ENCODE data around the gene CHD5. TPM values are rescaled to one million over a fixed set of nuclear protein-coding genes. Genes with fewer than 3 reads are reported as not detected.

Gene CHD5
- total and polyA plus RNA-seq, 2 of the 4 experiments (the other 2 are of a cell fraction) = under 0.01 to 0.09 TPM

GRCh38 chr1:6205849-6206519, 25.9 kb upstream of the CHD5 start, which contains the start of gene RNF207:
Gene RNF207, plus strand, starts transcription at chr1:6206119. Its CDS starts 417 bp downstream, at chr1:6206536.
- dilution Hi-C loops (cut with HindIII; ENCODE audit: low sequenced_read_pairs, unreplicated experiment) = no loop called here
- Histone ChIP-seq H3K9ac (ENCODE audit: low read depth, low read length) (peak within 1 kb of the TSS; percentile 44; the same call in 1 of the 2 replicates), H2BK15ac (ENCODE audit: low read depth, low read length) (no peak within 1 kb of the TSS), H3K14ac (replicated peaks; ENCODE audit: low read depth, low read length) (peak within 1 kb of the TSS; percentile 72; the same call in 1 of the 2 replicates), H2AK9ac (replicated peaks; ENCODE audit: low read depth, low read length, poor library complexity) (peak within 1 kb of the TSS; percentile 84), H3K9me1 (ENCODE audit: insufficient read depth, low read length) (peaks cover 4% of the 10 kb centered on the region), H3K4me1 (ENCODE audit: control insufficient read depth, insufficient read depth, low read length) (peaks cover 7% of the 10 kb centered on the region; the same call in 1 of the 2 replicates), H3K23ac (ENCODE audit: low read depth, low read length) (no peak within 1 kb of the TSS; the same call in 1 of the 2 replicates), H2BK5ac (ENCODE audit: low read depth, low read length, poor library complexity, severe bottlenecking) (no peak within 1 kb of the TSS), H3K79me1 (ENCODE audit: low read depth in 1 of 2, low read length in 2 of 2) (no peaks in the 10 kb centered on the region; a peak in 1 of 4 replicates), H2AFZ (replicated peaks; ENCODE audit: low read length, poor library complexity) (peak within 1 kb of the TSS; percentile 92), H3K36me3 (ENCODE audit: control insufficient read depth, insufficient read depth, low read length) (no peaks in the 10 kb centered on the region), H3K4me2 (ENCODE audit: low read depth, low read length) (peak within 1 kb of the TSS; percentile 68), H2BK120ac (ENCODE audit: low read depth, low read length) (no peak within 1 kb of the TSS), H3K18ac (ENCODE audit: low read depth, low read length) (no peak within 1 kb of the TSS; the same call in 1 of the 2 replicates), H3K4ac (ENCODE audit: low read depth, low read length) (peak within 1 kb of the TSS; percentile 76; the same call in 1 of the 2 replicates), H2BK20ac (ENCODE audit: low read depth, low read length) (no peak within 1 kb of the TSS), H4K91ac (ENCODE audit: insufficient read depth, low read depth, low read length) (no peak within 1 kb of the TSS), H3K27me3 (ENCODE audit: control insufficient read depth, insufficient read depth, low read length) (no peaks in the 10 kb centered on the region; the same call in 1 of the 2 replicates), H3K9me3 (ENCODE audit: control insufficient read depth, insufficient read depth, low read length) (no peaks in the 10 kb centered on the region), H3K56ac (ENCODE audit: extremely low read depth, insufficient read depth, low read length) (no peak within 1 kb of the TSS), H4K8ac (ENCODE audit: low read depth in 2 of 2, low read length in 2 of 2) (peak within 1 kb of the TSS; percentile 65 to 68; a peak in 2 of 4 replicates), H3K27ac (ENCODE audit: insufficient read depth, low read length) (no peak within 1 kb of the TSS; the same call in 1 of the 2 replicates), H4K5ac (ENCODE audit: low read depth, low read length) (peak within 1 kb of the TSS; percentile 44; the same call in 1 of the 2 replicates), H3K4me3 (ENCODE audit: insufficient read depth, low read depth, low read length) (peak within 1 kb of the TSS; percentile 30), H4K20me1 (ENCODE audit: insufficient read depth, low read length) (no peaks in the 10 kb centered on the region; the same call in 1 of the 2 replicates), H2AK5ac (ENCODE audit: low read depth, low read length) (peak within 1 kb of the TSS; percentile 1; the same call in 1 of the 2 replicates)
- WGBS, 2 experiments (ENCODE audit: extremely low coverage in 2 of 2, insufficient read length in 1 of 2) = 10% methylated on average over 5 of the region's 66 CpGs; no CpG with 5 or more reads in 1 of the 2 experiments
- POLR2A ChIA-PET (ENCODE audit: unreplicated experiment) = no interaction called here
- in situ Hi-C loops (cut with MboI; ENCODE audit: low sequenced_read_pairs) = no loop called here
- TF ChIP-seq MAZ (IDR thresholded peaks at IDR 0.05; ENCODE audit: borderline replicate concordance, low read depth, low read length) (peak; percentile 84; the same call in 1 of the 2 replicates), MXI1 (IDR thresholded peaks at IDR 0.05; ENCODE audit: borderline replicate concordance, low read depth, low read length) (no peak), CEBPB (IDR thresholded peaks at IDR 0.05; ENCODE audit: low read depth, low read length) (no peak)
- intact Hi-C loops (cut with micrococcal nuclease) = no loop called here
- ATAC-seq (ENCODE audit: low read depth) (peak; percentile 31), DNase-seq (peak; percentile 47)
- no TSS peak for BruUV-seq (replicated peaks)
- CTCF ChIA-PET = interaction anchor here (1.0 kb wide), 1 partner anchor 89 kb away, joined by 3 read pairs; no protein-coding TSS in a partner anchor

Data from IMR-90 (cell line).